RKO (cell line): Measurements from ENCODE around the gene ATP9A.
A peak's percentile ranks its signal among the peaks of the same experiment; 100 is the strongest.
"Not testable (repeated sequence)": the region's sequence is repeated elsewhere in the genome, so short reads cannot be mapped to it uniquely, and the experiment has no call there.

Experiments used
- DNase-seq: peaks from one replicate; pipeline ENCODE4 v3.0.0-alpha.2; 2016; ENCODE audit warnings: low spot score

Gene ATP9A

GRCh38 chr20:51573576-51574243, 194.5 kb downstream of the ATP9A start:
- DNase-seq = no peak

DNA sequence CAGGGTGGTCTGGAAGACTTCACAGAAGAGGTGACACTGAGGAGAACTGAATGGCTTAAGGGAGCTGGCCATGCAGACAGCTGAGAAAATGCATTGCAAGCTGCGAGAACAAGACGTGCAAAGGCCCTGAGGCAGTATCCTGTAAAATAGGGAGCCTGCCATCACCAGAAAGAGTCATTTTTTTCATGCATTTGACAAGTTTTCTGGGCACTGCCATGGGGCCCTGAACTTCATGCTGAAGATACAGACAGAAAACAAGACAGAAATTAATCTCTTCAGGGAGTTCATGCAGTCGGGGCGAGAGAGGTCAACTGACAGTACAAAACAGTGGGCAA, 196.8 kb downstream of the ATP9A start:
- DNase-seq = no peak

DNA sequence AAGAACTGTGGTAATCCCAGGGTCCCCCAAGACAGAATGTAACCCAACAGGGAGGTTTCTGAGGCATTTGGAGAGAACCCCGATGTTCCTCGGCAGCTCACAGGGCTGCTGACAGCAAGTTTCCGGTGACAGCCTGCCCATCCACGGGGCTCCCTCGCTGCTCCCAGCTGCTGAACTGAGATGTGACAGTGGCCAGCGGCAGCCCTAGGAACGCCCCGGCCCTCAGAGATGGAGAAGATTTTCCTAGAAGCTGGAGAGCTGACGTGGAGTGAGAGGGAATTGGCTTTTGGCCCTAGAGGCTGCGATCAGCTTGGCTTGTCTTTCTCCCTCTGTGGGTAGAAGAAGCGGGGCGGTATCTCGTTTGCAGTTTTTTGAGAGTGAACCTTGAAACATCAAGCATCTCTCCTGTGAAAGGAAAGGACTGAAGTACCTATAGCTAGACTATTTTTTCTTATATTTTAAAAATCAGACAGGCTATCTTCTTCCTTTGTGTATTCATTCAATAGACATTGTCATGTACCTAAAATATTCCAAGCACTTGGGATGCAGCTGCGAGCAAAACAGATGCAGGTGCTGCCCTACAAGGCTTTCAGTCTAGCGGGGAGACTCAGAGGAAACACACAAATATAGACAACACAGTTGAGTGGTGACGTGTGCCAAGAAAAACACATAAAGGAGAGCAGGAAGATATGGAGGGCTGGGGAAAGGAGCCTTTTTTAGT, 197.3 kb downstream of the ATP9A start:
- no peak for DNase-seq

DNA sequence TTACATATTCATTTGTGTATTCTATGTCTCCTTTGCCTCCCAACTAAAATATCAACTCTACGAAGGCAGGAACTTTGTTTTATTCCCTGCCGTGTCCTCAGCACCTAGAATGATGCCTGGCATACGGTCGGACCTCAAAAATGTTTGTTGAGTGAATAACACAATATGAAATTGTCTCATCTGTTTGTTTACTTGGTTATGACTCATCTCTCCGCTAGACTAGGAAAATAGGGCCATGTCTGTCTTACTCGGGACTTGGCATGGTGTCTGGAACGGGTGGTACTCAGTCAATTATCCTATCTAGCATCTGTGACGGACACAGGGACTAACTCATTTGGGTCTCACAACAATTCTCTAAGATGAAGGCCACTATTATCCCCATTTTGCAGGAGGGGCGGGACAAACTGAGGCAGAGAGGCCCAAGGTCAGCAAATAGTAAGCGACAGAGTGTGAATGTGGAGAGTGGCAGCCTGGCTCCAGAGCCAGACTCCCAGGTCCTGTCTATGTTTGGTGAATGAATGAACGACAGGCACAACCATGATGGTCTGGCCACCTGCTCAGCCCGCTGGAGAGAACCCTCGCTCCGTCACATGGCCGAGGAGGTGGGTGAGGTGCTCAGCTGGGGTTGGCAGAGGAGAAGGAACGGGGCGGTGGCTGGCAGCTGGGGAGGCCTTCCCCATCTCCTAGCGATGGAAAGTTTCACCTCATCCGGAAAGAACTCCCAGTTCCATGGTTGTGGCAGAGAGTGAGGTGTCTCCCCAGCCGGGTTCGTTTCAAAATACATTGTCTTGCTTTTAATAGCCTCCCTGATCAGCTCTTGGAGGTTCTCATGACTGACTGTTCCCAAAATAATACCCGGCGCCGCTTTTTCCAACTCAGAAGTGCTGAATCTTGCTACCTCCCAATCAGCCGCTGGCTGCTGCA, 198.1 kb downstream of the ATP9A start:
- peak; percentile 16 for DNase-seq

DNA sequence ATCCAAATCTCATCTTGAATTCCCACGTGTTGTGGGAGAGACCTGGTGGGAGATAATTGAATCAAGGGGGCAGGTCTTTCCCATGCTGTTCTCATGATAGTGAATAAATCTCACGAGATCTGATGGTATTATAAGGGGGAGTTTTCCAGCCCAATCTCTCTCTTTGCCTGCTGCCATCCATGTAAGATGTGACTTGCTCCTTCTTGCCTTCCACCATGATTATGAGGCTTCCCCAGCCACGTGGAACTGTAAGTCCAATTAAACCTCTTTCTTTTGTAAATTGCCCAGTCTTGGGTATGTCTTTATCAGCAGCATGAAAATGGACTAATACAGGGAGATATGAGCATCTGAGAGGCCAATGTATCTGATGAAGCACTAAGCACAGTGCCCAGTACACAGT, 199.7 kb downstream of the ATP9A start:
- DNase-seq = not testable (repeated sequence)

GRCh38 chr20:51567622-51568021, 200.6 kb downstream of the ATP9A start:
- no peak for DNase-seq

GRCh38 chr20:51566594-51566993, 201.6 kb downstream of the ATP9A start:
- DNase-seq = no peak

DNA sequence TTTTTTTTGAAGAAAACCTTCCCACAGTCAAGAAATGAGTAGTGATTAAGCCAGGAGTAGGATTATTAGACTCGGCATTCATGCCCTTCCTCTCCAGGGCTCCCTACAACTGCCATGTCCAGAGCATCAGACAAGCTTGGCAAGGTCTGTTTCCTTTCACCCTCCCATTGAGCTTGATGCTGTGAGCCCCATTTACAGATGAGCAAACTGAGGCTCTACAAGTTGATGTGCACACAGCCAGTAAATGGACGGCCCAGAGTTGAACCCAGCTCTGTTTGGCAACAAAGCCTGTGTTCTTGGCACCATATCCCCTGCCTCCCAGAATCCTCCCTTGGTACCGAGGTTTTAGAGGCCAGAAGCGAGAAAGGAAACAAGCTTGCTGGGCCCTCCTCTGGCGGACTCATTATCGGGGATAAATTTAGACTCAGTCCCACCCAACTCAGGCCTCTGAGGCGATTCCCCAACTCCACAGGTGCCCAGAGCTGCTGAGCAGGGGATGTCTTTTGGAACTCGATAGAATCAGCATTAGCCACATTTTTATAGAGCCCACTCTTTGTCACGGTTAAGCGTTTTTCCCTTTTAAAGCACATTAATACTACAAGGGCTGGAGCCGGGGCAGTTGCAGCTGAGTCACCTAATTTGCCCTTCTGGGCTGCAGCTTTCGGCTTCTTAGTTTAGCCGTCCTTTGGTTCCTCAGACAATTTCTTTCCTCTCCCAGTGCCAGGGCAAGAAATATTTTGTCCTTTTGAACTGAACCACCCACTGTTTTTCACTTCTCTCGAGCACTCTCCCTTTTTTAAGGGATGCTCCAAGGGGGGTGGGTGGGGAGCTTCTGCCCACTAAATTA, 202.7 kb downstream of the ATP9A start:
- no peak for DNase-seq

DNA sequence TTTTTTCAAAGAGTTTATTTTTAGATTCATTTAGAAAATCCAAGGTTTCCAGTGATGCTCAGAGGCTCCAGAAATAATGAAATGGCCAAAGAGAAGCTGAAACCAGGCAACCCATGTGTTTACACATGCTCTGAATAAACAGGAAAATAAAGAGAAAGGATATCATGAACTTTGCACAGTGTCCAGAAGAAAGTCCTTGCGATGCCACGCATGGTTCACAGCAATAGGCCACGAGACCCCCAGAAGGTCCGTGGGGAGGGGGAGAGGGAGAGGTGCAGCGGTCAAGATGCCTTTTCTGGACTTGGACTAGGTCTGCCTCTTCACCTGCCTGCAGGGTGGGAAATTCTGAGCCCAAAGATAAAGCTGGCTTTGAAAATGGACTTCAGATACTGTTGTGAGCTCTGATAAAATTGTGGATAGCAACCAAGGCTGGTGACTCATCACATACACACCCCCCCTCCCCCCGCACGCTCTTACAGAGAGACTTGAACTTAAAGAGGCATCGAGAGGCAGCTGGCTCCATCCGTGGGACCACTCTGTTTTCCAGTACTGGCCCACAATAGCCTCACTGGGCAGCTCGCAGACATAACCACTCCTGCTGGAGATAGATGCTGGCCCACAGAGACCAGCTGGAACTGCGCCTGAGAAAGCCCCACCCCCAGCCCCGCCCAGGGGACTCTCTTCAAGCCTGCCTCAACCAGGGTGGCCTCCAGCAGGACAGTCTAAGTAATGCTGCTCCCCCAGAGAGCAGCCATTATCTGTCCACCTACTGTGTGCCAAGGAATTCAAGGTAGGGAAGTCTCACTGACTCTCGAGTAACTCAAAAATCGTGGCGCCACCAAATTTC, 204.5 kb downstream of the ATP9A start:
- peak; percentile 35 for DNase-seq

DNA sequence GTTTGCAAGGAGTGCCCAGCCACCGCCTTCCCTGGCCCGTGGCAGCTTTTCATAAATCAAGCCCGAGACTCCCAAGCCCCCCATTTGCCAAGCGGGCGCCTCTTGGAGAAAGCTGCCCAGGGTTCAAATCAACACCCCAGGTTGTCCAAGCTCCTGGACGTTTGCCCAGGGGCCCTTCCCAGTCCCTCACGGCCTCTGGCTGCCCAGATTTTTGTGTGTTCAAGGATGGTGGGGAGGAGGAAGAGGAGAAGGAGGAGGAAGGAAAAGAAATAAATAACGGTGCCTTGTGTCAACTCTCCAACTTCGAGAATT, 205.1 kb downstream of the ATP9A start:
- no peak for DNase-seq

- no peak for DNase-seq
Measured at GRCh38 chr20:51562332-51563173, 205.6 kb downstream of the ATP9A start.

- no peak for DNase-seq
Measured at GRCh38 chr20:51562027-51562331, 206.2 kb downstream of the ATP9A start.

DNA sequence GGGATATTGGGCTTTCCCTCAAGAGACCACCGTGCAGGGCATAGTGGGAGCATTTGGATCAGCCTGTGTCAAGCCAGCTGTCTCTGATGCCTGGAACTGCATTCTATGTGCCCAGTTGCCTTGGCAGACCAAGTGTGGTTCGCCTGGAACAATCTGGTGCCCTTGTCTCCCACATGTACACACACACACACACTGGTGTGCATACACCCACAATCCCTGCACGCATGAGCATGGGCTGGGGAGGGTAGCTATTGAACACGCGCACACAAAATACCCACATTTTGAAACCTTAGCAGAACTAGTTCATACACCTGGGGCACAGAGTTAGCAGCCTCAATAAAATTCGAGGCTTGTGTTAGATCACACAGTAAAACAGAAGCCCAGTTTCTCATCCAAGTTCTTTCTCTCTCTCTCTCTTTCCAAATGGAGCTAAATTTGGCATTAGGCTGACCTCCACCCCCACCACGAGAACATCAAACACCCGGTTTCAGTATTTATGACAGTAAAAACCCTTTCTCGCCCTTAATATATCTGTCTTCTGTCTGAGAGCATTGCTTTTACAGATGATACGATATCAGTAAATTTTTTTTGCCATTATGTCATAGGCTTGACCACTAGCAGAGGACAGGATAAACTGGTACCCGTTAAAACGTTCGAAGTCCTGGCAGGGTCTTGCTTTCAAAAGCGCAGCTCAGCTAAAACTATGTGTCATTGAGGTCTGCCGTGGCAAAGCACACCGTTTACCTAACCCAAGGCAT, 207.5 kb downstream of the ATP9A start:
- no peak for DNase-seq

- no peak for DNase-seq
Measured at GRCh38 chr20:51560042-51560441, 208.1 kb downstream of the ATP9A start.

GRCh38 chr20:51554538-51555165, 213.5 kb downstream of the ATP9A start:
- peak; percentile 12 for DNase-seq

GRCh38 chr20:51553897-51554486, 214.2 kb downstream of the ATP9A start:
- no peak for DNase-seq

GRCh38 chr20:51551186-51551585, 217.0 kb downstream of the ATP9A start:
- DNase-seq = no peak

DNA sequence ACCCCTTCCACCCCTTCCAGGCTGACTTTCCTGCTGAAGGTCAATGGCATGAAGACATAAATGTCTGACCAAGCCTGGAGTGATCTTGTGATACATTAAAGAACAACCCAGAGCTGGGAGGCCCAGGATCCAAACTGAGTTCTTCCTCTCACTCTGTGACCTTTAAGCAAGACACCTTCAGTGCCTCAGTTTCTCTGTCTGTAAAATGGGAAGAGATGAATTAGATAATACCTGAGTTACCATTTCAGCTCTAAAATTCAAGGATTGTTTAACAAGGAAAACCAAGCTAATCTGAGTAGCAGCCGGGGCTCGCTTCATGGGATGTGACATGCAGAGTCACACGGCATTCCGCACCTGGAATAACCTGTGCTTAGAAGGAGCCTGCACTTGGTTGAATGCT, 218.7 kb downstream of the ATP9A start:
- no peak for DNase-seq

GRCh38 chr20:51547951-51548350, 220.2 kb downstream of the ATP9A start:
- DNase-seq = no peak
